Measurements from ENCODE around the gene TANC1.

DNA sequence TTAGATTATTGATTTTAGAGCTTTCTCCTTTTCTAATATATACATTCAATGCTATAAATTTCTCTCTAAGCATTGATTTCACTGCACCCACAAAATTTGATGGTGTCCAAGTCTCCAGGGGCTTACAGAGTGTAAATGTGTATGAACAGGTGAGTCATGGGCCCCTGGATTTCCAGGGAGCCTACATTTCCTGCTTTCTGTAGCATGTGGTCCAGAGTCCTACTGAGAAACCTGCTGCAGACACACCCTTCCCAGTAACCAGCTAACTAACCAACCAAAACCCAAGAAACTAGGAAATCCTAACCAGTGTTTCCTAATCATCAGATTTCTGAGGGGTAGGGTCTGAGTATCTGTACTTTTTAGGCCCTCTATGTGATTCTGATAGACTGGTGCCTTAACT, 39.5 kb upstream of the TANC1 start:
- TF ChIP-seq POLR2AphosphoS5 (IDR thresholded peaks at IDR 0.05; ENCODE audit: low read depth, low read length) (no peak), TAF1 (IDR thresholded peaks at IDR 0.05; ENCODE audit: borderline replicate concordance, insufficient read depth, low read length) (no peak), FOXP2 (optimal IDR thresholded peaks at IDR 0.05; ENCODE audit: borderline replicate concordance, extremely low read depth, extremely low read length, insufficient read depth) (no peak)

Data from PFSK-1 (cell line).